Smooth muscle cell of trachea (primary cell): Measurements from ENCODE around the gene CXCL1. TPM values are rescaled to one million over a fixed set of nuclear protein-coding genes. Genes with fewer than 3 reads are reported as not detected.

Experiments
- total RNA-seq: library from RNA; depleted of rRNA; stranded (reverse); fragments of >200 nt; gene quantifications from 2 replicates; pipeline ENCODE4 v1.2.1, GENCODE V29; 2014

CXCL1 gene
- 3.1 and 16.4 TPM in 2 replicates for total RNA-seq

GRCh38 chr4:73869130-73870055 is at the start of gene CXCL1:
Gene CXCL1, plus strand, starts transcription at chr4:73869393. Its CDS starts 78 bp downstream, at chr4:73869471.

GRCh38 chr4:73836373-73837279 is 32.6 kb upstream of the CXCL1 start, which contains the start of gene CXCL6:
Gene CXCL6, plus strand, starts transcription at chr4:73836678. Its CDS starts 73 bp downstream, at chr4:73836751.

DNA sequence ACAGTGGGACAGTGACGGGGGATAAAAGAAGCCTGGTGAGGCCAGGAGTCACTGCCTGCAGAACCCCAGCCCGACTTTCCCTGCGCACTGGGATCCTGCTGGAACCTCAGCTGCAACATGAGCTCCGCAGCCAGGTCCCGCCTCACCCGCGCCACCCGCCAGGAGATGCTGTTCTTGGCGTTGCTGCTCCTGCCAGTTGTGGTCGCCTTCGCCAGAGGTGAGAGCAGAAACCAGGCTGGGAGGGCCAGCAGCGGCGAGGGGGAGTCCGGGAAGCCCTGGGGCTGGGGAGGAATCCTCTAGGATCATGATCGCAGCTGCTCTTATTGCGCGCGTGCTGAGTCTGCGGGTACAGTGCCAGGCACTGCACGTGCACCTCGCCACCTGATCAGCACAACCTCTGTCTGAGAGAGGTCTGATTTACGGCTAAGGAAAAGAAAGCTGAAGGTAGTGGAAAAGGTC is 15.9 kb upstream of the CXCL1 start, which contains the start of gene PF4V1:
TSS of gene PF4V1 (plus strand) at position 51 of the 459 bp plus-strand sequence. CDS start at position 118, 67 bp downstream.

Other genes with a start within 250 kb of the CXCL1 start
- under 0.01 TPM in 2 replicates for gene RASSF6, start 249.0 kb upstream of the CXCL1 start, total RNA-seq
- 0.58 and 6.3 TPM in 2 replicates for gene CXCL8, start 128.8 kb upstream of the CXCL1 start, total RNA-seq
- 1.5 and 3.5 TPM in 2 replicates for gene CXCL6, start 32.7 kb upstream of the CXCL1 start, total RNA-seq
- gene PF4V1, start 16.1 kb upstream of the CXCL1 start, total RNA-seq = 0.58 and 0.66 TPM in 2 replicates
- 0.58 TPM in 1 of 2 replicates, not detected in the other for gene PF4, start 112.6 kb downstream of the CXCL1 start, total RNA-seq
- not detected in 2 replicates for gene PPBP, start 118.8 kb downstream of the CXCL1 start, total RNA-seq
- gene CXCL5, start 129.3 kb downstream of the CXCL1 start, total RNA-seq = 0.73 and 0.83 TPM in 2 replicates
- gene CXCL3, start 169.3 kb downstream of the CXCL1 start, total RNA-seq = 1.5 and 10.6 TPM in 2 replicates
- gene CXCL2, start 229.8 kb downstream of the CXCL1 start, total RNA-seq = 1.3 and 8.3 TPM in 2 replicates